GM21576 (cell line): ENCODE data around the gene TALDO1.

Experiments
- ATAC-seq: cut with Tn5 transposase; IDR thresholded peaks from one replicate; pipeline ENCODE4 v1.9.1; 2021; ENCODE audit warnings: mild to moderate bottlenecking, moderate library complexity; ENCODE audit not compliant: unreplicated experiment

Gene TALDO1

GRCh38 chr11:766936-767210, 19.6 kb downstream of the TALDO1 start:
- ATAC-seq, result no peak

GRCh38 chr11:767238-767637, 20.0 kb downstream of the TALDO1 start:
- ATAC-seq, result no peak

- no peak for ATAC-seq
Observed at GRCh38 chr11:769887-770641, 22.8 kb downstream of the TALDO1 start.

- ATAC-seq, result no peak
Observed at GRCh38 chr11:770642-771616, 23.7 kb downstream of the TALDO1 start.

GRCh38 chr11:771617-772204, 24.4 kb downstream of the TALDO1 start:
- ATAC-seq, result no peak

GRCh38 chr11:772429-773390, 25.4 kb downstream of the TALDO1 start:
- no peak for ATAC-seq

- ATAC-seq, result no peak
Observed at GRCh38 chr11:773425-773824, 26.2 kb downstream of the TALDO1 start.

GRCh38 chr11:773830-774229, 26.6 kb downstream of the TALDO1 start:
- no peak for ATAC-seq

GRCh38 chr11:774873-775592, 27.8 kb downstream of the TALDO1 start:
- ATAC-seq, result no peak

- no peak for ATAC-seq
Observed at GRCh38 chr11:776263-776560, 28.9 kb downstream of the TALDO1 start.

GRCh38 chr11:776561-777287, 29.5 kb downstream of the TALDO1 start:
- peak; percentile 16 for ATAC-seq

- ATAC-seq, result peak; percentile 68
Observed at GRCh38 chr11:777288-778255, 30.3 kb downstream of the TALDO1 start, which contains the start of gene GATD1. Gene GATD1 (minus strand): TSS chr11:777487. CDS start chr11:777462, 25 bp downstream.

- no peak for ATAC-seq
Observed at GRCh38 chr11:778976-779954, 32.0 kb downstream of the TALDO1 start.

GRCh38 chr11:779955-780532, 32.8 kb downstream of the TALDO1 start:
- ATAC-seq, result no peak

- ATAC-seq, result no peak
Observed at GRCh38 chr11:782264-783174, 35.3 kb downstream of the TALDO1 start.

- ATAC-seq, result no peak
Observed at GRCh38 chr11:783581-784015, 36.3 kb downstream of the TALDO1 start.
